Adipocyte (in vitro differentiated cells): ENCODE data around the gene TRIM32.

Source experiments
- DNase-seq: peaks from one replicate; pipeline ENCODE4 v3.0.0-alpha.2; 2015; ENCODE audit warnings: low read depth
- H3K27me3 ChIP-seq: replicated peaks from 2 replicates; pipeline ENCODE4 v1.7.0; 2013; ENCODE audit warnings: mild to moderate bottlenecking, low read length, moderate library complexity; ENCODE audit not compliant: control insufficient read depth, insufficient read depth
- H3K36me3 ChIP-seq: 2 replicates; pipeline ENCODE4 v1.7.0; 2013; ENCODE audit warnings: low read length, mild to moderate bottlenecking, moderate library complexity; ENCODE audit not compliant: control insufficient read depth, insufficient read depth, severe bottlenecking
- H3K4me1 ChIP-seq: 2 replicates; pipeline ENCODE4 v1.7.0; 2013; ENCODE audit warnings: mild to moderate bottlenecking, low read length, moderate library complexity; ENCODE audit not compliant: control insufficient read depth, insufficient read depth
- H3K4me3 ChIP-seq: 2 replicates; pipeline ENCODE4 v1.7.0; 2013; ENCODE audit warnings: mild to moderate bottlenecking, low read length, moderate library complexity
- H3K9ac ChIP-seq: 2 replicates; pipeline ENCODE4 v1.7.0; 2013; ENCODE audit warnings: mild to moderate bottlenecking, low read length, moderate library complexity
- H3K9me3 ChIP-seq: 2 replicates; pipeline ENCODE4 v1.7.0; 2013; ENCODE audit warnings: mild to moderate bottlenecking, low read length, moderate library complexity; ENCODE audit not compliant: control insufficient read depth

TRIM32 gene

DNA sequence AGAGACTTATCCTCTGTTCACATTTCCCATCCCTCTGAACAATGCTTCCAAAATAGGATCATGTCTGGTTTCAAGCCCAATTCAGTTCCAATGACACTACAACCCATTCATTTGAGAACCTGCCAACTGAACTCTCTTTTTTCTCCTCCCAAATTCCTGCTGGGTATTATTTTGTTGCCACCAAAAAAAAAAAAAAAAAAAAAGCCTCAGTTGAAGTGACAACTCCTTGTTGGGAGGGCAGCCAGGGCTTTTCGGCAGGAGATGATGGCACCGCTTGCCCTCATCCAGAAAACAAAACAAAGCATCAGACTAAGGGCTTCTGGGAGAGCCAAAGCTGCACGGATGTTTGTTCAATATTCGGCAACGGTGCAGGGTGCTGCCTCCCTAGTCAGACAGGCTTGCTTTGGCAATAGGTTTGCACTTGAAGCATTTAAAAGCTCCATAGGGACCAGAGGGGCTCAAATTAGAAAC is 30.6 kb upstream of the TRIM32 start:
- no peaks in the 10 kb centered on the region for H3K9me3 ChIP-seq
- H3K27me3 ChIP-seq = no peaks in the 10 kb centered on the region
- H3K9ac ChIP-seq = peak overlapping the region; percentile 63
- no peak for DNase-seq
- peak overlapping the region; percentile 43 for H3K4me3 ChIP-seq
- H3K36me3 ChIP-seq = no peaks in the 10 kb centered on the region
- peaks cover 24% of the 10 kb centered on the region for H3K4me1 ChIP-seq

GRCh38 chr9:116656977-116657376 is 30.1 kb upstream of the TRIM32 start:
- DNase-seq = no peak
- H3K4me3 ChIP-seq = peak overlapping the region; percentile 43
- no peaks in the 10 kb centered on the region for H3K9me3 ChIP-seq
- peaks cover 27% of the 10 kb centered on the region for H3K4me1 ChIP-seq
- no peaks in the 10 kb centered on the region for H3K27me3 ChIP-seq
- no peaks in the 10 kb centered on the region for H3K36me3 ChIP-seq
- peak overlapping the region; percentile 63 for H3K9ac ChIP-seq

GRCh38 chr9:116658265-116658664 is 28.8 kb upstream of the TRIM32 start:
- no peak for DNase-seq

GRCh38 chr9:116661037-116661954 is 25.8 kb upstream of the TRIM32 start:
- peaks cover 41% of the 10 kb centered on the region for H3K4me1 ChIP-seq
- H3K9me3 ChIP-seq = no peaks in the 10 kb centered on the region
- H3K9ac ChIP-seq = peak overlapping the region; percentile 7
- H3K4me3 ChIP-seq = no peak overlapping the region
- no peaks in the 10 kb centered on the region for H3K27me3 ChIP-seq
- no peaks in the 10 kb centered on the region for H3K36me3 ChIP-seq
- peak; percentile 90 for DNase-seq

More at GRCh38 chr9:116658265-116658664, 28.8 kb upstream of the TRIM32 start:
- H3K9ac ChIP-seq = no peak overlapping the region
- H3K36me3 ChIP-seq = no peaks in the 10 kb centered on the region
- H3K27me3 ChIP-seq = no peaks in the 10 kb centered on the region
- no peaks in the 10 kb centered on the region for H3K9me3 ChIP-seq
- H3K4me3 ChIP-seq = no peak overlapping the region
- peaks cover 37% of the 10 kb centered on the region for H3K4me1 ChIP-seq

GRCh38 chr9:116662646-116663310 is 24.3 kb upstream of the TRIM32 start:
- peak; percentile 66 for DNase-seq
- Histone ChIP-seq H3K36me3 (no peaks in the 10 kb centered on the region), H3K4me1 (peaks cover 27% of the 10 kb centered on the region), H3K4me3 (peak overlapping the region; percentile 46), H3K9me3 (no peaks in the 10 kb centered on the region), H3K9ac (peak overlapping the region; percentile 76), H3K27me3 (no peaks in the 10 kb centered on the region)

DNA sequence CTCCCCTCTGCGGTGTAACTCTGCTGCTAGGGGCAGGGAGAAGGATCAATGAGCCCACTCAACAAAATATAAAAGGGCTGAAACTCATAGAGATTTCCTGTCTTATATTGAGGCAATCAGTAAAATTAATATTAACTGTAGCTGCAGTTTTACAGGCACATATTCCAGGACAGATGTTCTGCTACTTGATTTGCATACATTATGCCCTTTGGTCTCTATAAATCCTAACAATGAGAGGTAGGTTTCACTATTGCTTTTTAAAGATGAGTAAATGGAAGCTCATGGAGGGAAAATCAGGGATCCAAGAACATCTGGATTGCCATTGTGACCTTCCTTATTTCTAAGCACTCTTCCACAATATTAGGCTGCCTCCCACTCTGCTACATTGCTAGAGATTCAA is 23.5 kb upstream of the TRIM32 start:
- Histone ChIP-seq H3K36me3 (no peaks in the 10 kb centered on the region), H3K9me3 (no peaks in the 10 kb centered on the region), H3K27me3 (no peaks in the 10 kb centered on the region), H3K4me1 (peaks cover 27% of the 10 kb centered on the region), H3K4me3 (no peak overlapping the region), H3K9ac (no peak overlapping the region)
- DNase-seq = no peak

DNA sequence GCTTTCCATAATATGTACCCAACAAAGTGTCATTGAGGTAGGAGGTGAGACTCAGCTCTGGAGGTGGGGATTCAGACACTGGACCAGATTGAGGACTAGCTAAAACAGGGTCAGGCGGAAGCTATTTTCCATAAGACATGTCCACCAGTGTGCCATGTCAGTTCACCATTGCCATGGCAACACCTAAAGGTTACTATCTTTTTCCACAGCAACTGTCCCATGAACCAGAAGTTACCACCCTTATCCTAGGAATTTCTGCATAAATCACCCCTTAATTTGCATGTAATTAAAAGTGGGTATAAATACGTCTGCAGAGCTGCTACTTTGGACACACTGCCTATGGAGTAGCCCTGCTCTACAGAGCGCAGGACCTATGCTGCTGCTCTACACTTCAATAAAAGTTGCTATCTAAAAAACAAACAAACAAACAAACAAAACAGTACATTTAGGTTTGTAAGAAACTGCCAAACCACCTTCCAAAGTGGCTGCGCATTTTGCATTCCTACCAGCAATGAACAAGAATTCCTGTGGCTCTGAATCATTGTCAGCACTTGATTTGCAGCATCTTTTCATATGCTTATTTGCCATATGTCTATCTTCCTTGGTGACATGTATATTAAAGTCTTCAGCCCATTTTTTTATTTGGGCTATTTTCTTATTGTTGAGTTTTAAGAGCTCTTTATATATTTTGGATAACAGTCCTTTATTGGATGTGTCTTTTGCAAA is 18.0 kb upstream of the TRIM32 start:
- DNase-seq = no peak
- Histone ChIP-seq H3K9me3 (peaks cover 8% of the 10 kb centered on the region), H3K36me3 (no peaks in the 10 kb centered on the region), H3K27me3 (no peaks in the 10 kb centered on the region), H3K9ac (no peak overlapping the region), H3K4me3 (no peak overlapping the region), H3K4me1 (peaks cover 11% of the 10 kb centered on the region)

GRCh38 chr9:116671605-116672004 is 15.5 kb upstream of the TRIM32 start:
- Histone ChIP-seq H3K36me3 (no peaks in the 10 kb centered on the region), H3K9me3 (peaks cover 13% of the 10 kb centered on the region), H3K27me3 (no peaks in the 10 kb centered on the region), H3K9ac (no peak overlapping the region), H3K4me3 (peak overlapping the region; percentile 14), H3K4me1 (peaks cover 7% of the 10 kb centered on the region)
- DNase-seq = no peak

GRCh38 chr9:116673375-116673774 is 13.7 kb upstream of the TRIM32 start:
- peak; percentile 70 for DNase-seq
- Histone ChIP-seq H3K27me3 (no peaks in the 10 kb centered on the region), H3K4me1 (peaks cover 7% of the 10 kb centered on the region), H3K36me3 (no peaks in the 10 kb centered on the region), H3K4me3 (no peak overlapping the region), H3K9me3 (peaks cover 13% of the 10 kb centered on the region), H3K9ac (no peak overlapping the region)

GRCh38 chr9:116674210-116674980 is 12.7 kb upstream of the TRIM32 start:
- H3K9me3 ChIP-seq = peaks cover 13% of the 10 kb centered on the region
- H3K9ac ChIP-seq = no peak overlapping the region
- no peak for DNase-seq
- peaks cover 7% of the 10 kb centered on the region for H3K4me1 ChIP-seq
- no peaks in the 10 kb centered on the region for H3K27me3 ChIP-seq
- H3K4me3 ChIP-seq = no peak overlapping the region
- no peaks in the 10 kb centered on the region for H3K36me3 ChIP-seq
